NCI-H1048 (cell line): ENCODE data around the gene CLDN6.

ENCODE experiments used
- DNase-seq: peaks from one replicate; lab custom pipeline; 2025; lab: John Stamatoyannopoulos, UW

Gene CLDN6

GRCh38 chr16:3027983-3028715 lies 10.2 kb upstream of the CLDN6 start:
- DNase-seq = peak; percentile 0

DNA sequence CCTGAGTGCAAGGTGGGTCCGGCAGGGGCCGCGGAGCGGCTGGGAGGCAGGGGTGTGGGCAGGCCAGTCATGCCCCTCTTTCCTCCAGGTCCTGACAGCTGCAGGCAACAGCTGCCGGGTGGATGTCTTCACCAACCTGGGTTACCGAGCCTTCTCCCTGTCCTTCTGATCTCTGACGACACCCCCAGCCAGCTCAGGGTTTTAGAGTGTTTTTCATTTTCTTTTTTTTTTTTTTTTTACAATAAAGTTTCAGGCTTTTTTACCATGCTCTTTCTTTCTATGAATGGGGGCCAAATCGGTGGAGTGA lies 9.5 kb upstream of the CLDN6 start:
- no peak for DNase-seq

- DNase-seq = no peak
These were observed 8.9 kb upstream of the CLDN6 start for GRCh38 chr16:3026609-3027488.

- no peak for DNase-seq
These were observed 8.0 kb upstream of the CLDN6 start for GRCh38 chr16:3026003-3026378.

- DNase-seq = no peak
These were observed 7.3 kb upstream of the CLDN6 start for GRCh38 chr16:3025032-3026002.

DNA sequence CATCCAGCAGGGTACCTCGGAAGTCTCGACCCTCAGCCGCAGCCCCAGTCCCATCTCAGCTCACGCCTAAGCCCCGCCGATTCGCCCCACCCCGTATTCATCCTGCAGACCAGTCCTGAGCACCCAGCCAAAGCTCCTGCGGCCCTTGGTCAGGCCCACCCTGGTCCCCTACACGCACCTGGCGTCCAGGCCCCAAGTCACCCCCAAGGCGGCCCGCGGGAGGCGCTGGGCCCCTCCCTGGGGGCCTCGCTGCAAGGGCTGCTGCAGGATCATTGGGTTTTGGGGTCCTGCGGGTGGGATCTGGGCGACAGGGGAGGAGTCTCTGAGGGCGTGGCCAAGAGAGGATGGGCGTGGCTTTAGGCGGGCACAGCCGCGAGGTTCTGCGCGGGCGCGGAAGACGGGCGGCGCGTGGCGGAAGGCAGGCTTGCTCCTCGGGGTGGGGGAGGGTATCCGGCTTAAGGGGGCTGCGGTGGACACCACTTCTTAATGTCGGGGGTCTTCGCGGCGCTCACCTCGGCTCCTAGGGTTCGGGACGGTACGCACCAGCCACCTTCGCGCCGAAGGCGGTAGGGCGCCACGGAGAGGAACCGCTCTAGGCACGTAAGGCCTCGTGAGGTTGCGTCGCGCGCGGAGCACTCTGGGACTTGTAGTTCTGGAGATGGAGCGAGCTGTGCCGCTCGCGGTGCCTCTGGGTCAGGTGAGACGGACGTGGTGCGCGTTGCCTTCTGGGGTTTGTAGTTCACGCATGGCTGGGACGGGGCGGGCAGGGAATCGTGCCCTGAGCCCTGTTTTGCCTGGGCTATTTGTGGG lies 5.9 kb upstream of the CLDN6 start, which contains the start of the genes HCFC1R1 and THOC6:
Gene HCFC1R1, minus strand, starts transcription at position 274 of the 810 bp plus-strand sequence. Its CDS starts 1 bp downstream, at position 273.
Gene THOC6, plus strand, starts transcription at position 367 of the 810 bp plus-strand sequence. Its CDS starts 292 bp downstream, at position 659.
- DNase-seq = peak; percentile 69

GRCh38 chr16:3023415-3023668 lies 5.4 kb upstream of the CLDN6 start:
- no peak for DNase-seq

DNA sequence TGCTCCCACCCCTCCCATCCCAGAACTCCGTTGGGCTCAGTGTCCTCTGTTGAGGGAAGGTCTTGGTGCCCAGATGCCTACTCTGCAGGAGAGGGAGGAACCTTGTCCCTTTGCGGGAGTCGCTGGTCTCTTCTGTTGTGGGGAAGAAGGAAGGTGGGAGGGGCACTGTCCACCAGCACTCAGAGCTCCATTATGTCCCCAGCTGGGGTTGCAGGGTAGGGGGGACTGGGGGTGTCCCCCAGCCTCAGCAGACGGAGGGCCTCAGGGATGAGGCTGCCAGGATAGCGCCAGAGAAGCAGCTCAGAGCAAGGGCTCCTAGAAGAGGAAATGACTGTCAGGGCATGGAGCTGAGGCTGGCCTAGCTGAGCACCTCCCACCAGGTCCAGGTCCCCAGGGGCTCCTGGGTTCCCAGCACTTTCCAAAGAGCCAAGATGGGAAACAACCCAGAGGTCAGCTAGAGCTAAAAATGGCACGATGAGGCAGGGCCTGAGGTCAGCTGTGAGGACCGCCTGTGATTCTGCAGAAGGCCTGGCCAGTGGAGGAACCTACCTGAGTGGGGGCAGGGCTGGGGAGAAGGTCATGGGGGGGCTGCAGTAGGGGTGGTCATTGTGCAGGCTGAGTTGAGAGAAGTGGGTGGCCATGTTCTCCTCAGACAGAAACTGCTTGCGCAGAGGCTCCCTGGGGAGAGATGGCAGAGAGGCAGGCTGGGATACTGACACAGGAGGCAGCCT lies 4.9 kb upstream of the CLDN6 start:
- no peak for DNase-seq

DNA sequence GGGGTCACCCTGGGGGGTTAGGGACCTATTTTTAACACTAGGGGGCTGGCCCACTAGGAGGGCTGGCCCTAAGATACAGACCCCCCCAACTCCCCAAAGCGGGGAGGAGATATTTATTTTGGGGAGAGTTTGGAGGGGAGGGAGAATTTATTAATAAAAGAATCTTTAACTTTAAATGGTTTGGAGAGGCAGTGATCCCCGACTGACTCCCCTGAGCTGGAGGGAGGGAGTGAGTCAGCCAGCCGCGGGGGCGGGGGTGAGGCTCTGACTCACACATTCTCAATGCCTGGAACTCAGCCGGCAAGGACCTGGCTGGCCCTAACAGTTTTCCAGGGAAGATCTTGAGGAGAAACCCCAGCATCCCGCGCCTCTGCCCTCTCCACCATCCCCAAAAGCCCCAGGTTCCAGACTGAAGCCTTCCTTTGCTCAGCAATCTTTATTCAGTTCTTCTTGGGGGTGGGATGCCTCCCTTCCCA lies 4.3 kb upstream of the CLDN6 start:
- no peak for DNase-seq

DNA sequence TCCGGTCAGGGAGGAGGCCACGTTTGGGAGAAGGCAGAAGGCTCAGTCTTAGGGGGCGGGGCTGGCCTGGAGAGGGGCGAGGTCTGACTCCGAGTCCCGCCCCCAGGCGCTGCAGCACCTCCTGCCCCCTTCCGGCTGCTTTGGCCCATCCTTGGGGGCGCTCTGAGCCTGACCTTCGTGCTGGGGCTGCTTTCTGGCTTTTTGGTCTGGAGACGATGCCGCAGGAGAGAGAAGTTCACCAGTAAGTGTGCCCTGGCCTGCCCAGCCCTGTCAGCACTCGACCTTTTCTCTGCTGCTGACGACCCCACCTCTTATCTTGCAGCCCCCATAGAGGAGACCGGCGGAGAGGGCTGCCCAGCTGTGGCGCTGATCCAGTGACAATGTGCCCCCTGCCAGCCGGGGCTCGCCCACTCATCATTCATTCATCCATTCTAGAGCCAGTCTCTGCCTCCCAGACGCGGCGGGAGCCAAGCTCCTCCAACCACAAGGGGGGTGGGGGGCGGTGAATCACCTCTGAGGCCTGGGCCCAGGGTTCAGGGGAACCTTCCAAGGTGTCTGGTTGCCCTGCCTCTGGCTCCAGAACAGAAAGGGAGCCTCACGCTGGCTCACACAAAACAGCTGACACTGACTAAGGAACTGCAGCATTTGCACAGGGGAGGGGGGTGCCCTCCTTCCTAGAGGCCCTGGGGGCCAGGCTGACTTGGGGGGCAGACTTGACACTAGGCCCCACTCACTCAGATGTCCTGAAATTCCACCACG lies 3.6 kb upstream of the CLDN6 start:
- DNase-seq = no peak

DNA sequence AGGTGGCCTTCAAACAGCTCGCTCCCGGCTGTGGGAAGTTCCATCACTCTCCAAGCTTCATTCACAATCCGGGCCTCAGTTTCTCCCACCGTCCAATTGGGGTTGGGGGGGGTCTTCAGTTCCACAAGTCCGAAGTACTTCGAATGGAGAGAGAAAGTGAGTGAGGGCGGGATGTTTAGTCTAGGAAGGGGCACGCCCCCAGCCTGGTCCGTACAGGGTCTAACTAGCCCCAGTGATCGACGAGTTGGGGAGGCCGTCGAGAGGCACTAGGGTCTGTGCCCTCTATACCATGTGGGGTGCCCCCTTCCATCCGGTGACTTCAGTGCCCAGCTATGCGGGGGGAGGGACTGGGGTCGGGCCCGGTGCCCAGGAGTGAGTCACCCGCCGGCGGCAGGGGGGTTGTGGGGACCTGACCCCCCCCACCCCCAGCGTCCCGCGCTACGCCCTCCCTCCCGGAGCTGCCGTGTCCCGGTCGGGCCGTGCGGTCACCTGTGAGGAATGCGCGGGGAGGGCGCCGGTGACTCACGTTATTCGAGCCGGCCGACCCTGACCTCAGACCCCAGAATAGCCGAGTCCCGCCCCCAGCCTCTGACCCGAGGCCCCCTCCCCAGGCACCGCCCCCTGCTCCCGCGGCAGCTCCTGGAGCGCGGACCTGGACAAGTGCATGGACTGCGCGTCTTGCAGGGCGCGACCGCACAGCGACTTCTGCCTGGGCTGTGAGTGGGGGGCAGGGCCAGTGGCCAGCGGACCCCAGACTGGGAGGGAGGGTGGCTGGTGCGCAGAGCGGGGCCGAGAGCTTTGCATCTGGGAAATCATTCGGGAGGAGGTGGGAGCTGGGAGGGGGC lies 2.8 kb upstream of the CLDN6 start:
- no peak for DNase-seq

- DNase-seq = no peak
These were observed 2.2 kb upstream of the CLDN6 start, which contains the start of gene TNFRSF12A for GRCh38 chr16:3020247-3020603. TSS of gene TNFRSF12A (plus strand) at chr16:3020368. CDS start at chr16:3020398, 30 bp downstream.

- no peak for DNase-seq
These were observed 1.7 kb upstream of the CLDN6 start for GRCh38 chr16:3019594-3020246.

DNA sequence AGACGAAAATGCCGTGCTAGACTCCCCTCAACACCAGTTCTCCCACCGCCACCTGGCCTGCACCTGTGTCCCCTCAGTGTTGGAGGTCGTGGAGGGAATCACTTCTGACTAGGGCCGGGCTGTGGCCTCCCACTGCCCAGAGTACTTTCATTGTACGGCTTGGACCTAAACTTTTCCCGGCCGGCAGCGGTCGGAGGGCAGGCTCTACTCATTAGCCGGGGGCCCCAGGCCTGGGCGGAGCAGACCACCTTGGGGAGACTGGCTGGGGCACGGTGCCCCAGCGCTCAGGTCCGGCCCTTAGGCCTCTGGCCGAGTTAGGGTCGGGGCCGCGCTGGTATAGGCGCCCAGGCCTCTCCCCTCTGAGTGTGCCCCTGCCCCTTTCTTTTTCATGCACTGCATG lies 639 bp downstream of the CLDN6 start:
- DNase-seq = no peak

DNA sequence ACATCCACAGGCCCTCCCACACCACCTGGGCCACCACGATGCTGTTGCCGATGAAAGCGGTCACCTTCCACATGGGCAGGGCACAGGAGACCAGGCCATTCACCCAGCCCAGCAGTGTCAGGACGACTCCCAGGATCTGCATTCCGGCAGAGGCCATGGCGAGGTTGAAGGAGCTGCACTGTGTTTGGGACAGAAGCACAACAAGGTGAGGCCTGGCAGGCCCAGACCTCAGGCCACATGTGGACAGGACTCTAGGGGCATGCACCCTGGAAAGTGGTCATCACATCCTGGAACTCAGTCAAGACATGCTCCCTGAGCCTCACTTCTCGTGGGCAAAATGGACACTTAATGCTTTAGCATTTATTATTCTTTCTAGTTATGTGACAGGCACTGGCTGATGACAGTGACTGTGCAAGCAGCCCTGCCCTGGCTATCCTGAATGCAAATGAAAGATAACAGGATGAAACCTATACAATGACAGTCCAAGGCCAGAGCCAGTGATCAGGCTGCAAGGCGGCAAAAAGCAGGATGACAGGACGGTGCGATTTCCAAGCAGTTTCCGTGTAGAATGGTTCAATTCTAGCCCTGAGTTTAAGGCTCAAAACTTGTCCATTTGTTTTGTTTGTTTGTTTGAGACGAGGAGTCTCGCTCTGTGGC lies 2.0 kb downstream of the CLDN6 start:
- no peak for DNase-seq

- no peak for DNase-seq
These were observed 3.0 kb downstream of the CLDN6 start for GRCh38 chr16:3014971-3015370.

DNA sequence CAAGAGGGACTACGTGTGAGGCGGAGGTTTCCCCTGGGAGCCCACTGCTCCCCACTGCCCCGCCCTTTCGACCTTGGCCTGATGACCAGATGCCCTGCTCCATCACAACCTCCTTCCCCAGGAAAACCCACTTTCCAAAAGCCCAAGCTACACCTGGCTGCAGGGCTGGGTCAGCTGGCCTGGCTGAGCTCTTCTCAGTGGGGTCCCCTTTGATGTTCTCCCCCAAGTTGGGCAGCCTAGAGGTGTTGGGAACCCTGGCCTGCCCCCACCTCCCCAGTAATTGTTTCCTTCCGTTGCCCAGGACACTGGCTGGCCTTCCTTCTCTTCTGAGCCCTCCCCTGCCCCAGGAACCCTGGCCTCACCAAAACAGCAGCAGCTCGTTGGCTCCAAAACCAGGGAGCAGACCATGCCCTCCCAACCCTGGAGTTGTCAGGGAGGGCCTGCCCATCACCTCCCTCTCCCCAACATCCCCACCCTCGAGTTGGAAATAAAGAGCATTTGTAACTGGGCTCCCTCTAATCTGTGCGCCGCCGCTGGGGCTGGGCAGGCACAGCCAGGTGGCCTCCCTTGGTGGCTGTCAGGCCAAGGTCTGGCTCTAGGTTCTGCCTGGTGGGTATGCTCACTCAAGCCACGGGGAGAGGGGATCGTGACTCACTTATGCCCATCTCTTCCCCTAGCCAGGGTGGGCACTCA lies 3.8 kb downstream of the CLDN6 start:
- no peak for DNase-seq
